OCI-LY3 (cell line): Measurements from ENCODE around the gene ELAVL1.

ENCODE experiments used
- H2AFZ ChIP-seq: fragments of 200-600, 300-600 bp; shearing (Covaris generic); 2 replicates; pipeline ENCODE4 v1.6.0; 2014; ENCODE audit warnings: antibody characterized with exemption, low read depth, low read length
- H3K27ac ChIP-seq: fragments of 200-600, 300-600 bp; sonication (generic); 2 replicates; pipeline ENCODE4 v1.5.1; 2014; ENCODE audit warnings: mild to moderate bottlenecking, low read length, moderate library complexity, mixed read lengths
- H3K27me3 ChIP-seq: fragments of 200-600, 300-600 bp; sonication (generic); 2 replicates; pipeline ENCODE4 v1.6.1; 2014; ENCODE audit warnings: low read depth, low read length, mixed read lengths
- H3K36me3 ChIP-seq: fragments of 200-600, 300-600 bp; sonication (generic); replicated peaks from 2 replicates; pipeline ENCODE3; 2014; ENCODE audit warnings: low read depth, low read length, mixed read lengths
- H3K4me1 ChIP-seq: fragments of 300-600, 200-600 bp; sonication (generic); 2 replicates; pipeline ENCODE4 v1.6.1; 2014; ENCODE audit warnings: low read length, mixed read lengths
- H3K4me2 ChIP-seq: fragments of 200-600, 300-600 bp; sonication (generic); 2 replicates; pipeline ENCODE4 v1.6.1; 2014; ENCODE audit warnings: low read length, mixed read lengths
- H3K4me3 ChIP-seq: fragments of 300-600, 200-600 bp; sonication (generic); 2 replicates; pipeline ENCODE4 v1.5.1; 2014; ENCODE audit warnings: antibody characterized with exemption, mild to moderate bottlenecking, low read length, moderate library complexity
- H3K79me2 ChIP-seq: fragments of 300-600, 200-600 bp; shearing (Covaris generic); 2 replicates; pipeline ENCODE4 v1.6.1; 2014; ENCODE audit warnings: mild to moderate bottlenecking, low read length, mixed read lengths
- H3K9ac ChIP-seq: fragments of 300-600, 200-600 bp; shearing (Covaris generic); 2 replicates; pipeline ENCODE4 v1.6.0; 2014; ENCODE audit warnings: mild to moderate bottlenecking, low read length, moderate library complexity
- H3K9me3 ChIP-seq: fragments of 200-600, 300-600 bp; shearing (Covaris generic); 2 replicates; pipeline ENCODE4 v1.6.1; 2014; ENCODE audit warnings: low read length, mixed read lengths; ENCODE audit not compliant: insufficient read depth
- H4K20me1 ChIP-seq: fragments of 200-600, 300-600 bp; sonication (generic); 2 replicates; pipeline ENCODE4 v1.6.1; 2016; ENCODE audit warnings: low read length, mixed read lengths; ENCODE audit not compliant: insufficient read depth
- CTCF ChIP-seq: fragments of 200-600, 300-600 bp; sonication (generic); IDR thresholded peaks from 2 replicates; pipeline ENCODE4 v1.5.1; 2014; ENCODE audit warnings: antibody characterized with exemption, low read length, low read depth
- EZH2phosphoT487 ChIP-seq: fragments of 200-600 bp; shearing (Covaris generic); IDR thresholded peaks from 2 replicates; pipeline ENCODE4 v1.6.1; 2018; ENCODE audit warnings: antibody characterized with exemption, mixed run types, low read depth

The ELAVL1 gene

DNA sequence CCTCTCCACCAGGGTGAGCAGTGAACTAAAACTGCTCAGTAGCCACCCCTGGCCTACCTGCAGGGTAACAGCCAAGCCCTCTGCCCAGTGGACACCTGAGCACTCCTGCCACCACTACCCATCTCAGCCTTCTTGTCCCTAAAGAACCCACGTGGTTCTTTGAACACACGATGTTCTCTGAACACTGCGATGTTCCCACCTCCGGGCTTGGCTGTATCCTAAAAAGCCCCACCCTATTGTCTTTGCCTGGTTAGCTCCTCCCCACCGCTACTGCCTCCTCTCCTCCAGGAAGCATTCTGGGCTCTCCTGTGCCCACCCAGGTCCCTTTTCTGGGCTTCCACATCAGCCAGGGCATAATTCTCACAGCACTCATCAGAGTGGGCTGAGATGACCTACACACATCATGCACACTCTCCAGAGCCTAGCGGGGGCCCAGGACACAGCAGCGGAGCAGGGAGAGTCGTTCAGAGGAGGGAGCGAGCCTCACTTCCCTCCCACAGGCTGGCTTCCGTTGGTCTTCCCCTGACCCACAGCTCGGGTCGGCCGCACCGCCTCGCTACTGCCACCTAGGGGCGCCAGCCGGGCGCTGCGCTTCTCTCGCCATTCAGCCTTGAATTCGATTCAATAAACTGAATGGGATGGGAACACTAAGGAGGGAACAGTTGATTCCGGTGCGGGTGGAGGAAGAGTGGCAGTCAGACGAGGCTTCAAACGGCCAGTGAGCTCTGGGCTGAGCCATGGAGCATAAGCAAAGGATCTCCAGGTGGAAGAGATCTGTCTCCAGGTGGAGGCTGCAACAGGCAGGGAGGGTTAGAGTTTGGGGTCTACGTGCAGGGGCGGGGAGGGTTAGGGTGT, 3.2 kb downstream of the ELAVL1 start:
- Histone ChIP-seq H3K4me1 (peaks cover 20% of the 10 kb centered on the region), H3K36me3 (peaks cover 23% of the 10 kb centered on the region), H3K4me2 (peak overlapping the region; percentile 75), H3K79me2 (peaks cover 88% of the 10 kb centered on the region), H4K20me1 (peaks cover 70% of the 10 kb centered on the region), H2AFZ (no peak overlapping the region), H3K27ac (peak overlapping the region; percentile 39), H3K4me3 (peak overlapping the region; percentile 70), H3K9ac (peak overlapping the region; percentile 29; the same call in 1 of the 2 replicates), H3K9me3 (no peaks in the 10 kb centered on the region), H3K27me3 (no peaks in the 10 kb centered on the region)
- TF ChIP-seq EZH2phosphoT487 (no peak), CTCF (peak; percentile 96)

GRCh38 chr19:8001651-8001994, 3.8 kb downstream of the ELAVL1 start:
- Histone ChIP-seq H3K4me2 (peak overlapping the region; percentile 75; the same call in 1 of the 2 replicates), H3K27me3 (no peaks in the 10 kb centered on the region), H3K9me3 (no peaks in the 10 kb centered on the region), H3K4me3 (no peak overlapping the region), H3K27ac (no peak overlapping the region), H3K79me2 (peaks cover 94% of the 10 kb centered on the region), H4K20me1 (peaks cover 76% of the 10 kb centered on the region), H3K36me3 (peaks cover 25% of the 10 kb centered on the region), H2AFZ (no peak overlapping the region), H3K9ac (no peak overlapping the region), H3K4me1 (peaks cover 20% of the 10 kb centered on the region)
- no peak for TF ChIP-seq CTCF

GRCh38 chr19:8000298-8001038, 5.0 kb downstream of the ELAVL1 start:
- H3K4me2 ChIP-seq: no peak overlapping the region
- H3K36me3 ChIP-seq: peaks cover 25% of the 10 kb centered on the region
- H3K9me3 ChIP-seq: no peaks in the 10 kb centered on the region
- peaks cover 85% of the 10 kb centered on the region for H4K20me1 ChIP-seq
- no peak overlapping the region for H3K4me3 ChIP-seq
- H3K9ac ChIP-seq: no peak overlapping the region
- TF ChIP-seq CTCF: no peak
- no peak for TF ChIP-seq EZH2phosphoT487
- H3K4me1 ChIP-seq: peaks cover 20% of the 10 kb centered on the region
- H3K27ac ChIP-seq: no peak overlapping the region
- H2AFZ ChIP-seq: no peak overlapping the region
- peaks cover 99% of the 10 kb centered on the region for H3K79me2 ChIP-seq
- no peaks in the 10 kb centered on the region for H3K27me3 ChIP-seq

DNA sequence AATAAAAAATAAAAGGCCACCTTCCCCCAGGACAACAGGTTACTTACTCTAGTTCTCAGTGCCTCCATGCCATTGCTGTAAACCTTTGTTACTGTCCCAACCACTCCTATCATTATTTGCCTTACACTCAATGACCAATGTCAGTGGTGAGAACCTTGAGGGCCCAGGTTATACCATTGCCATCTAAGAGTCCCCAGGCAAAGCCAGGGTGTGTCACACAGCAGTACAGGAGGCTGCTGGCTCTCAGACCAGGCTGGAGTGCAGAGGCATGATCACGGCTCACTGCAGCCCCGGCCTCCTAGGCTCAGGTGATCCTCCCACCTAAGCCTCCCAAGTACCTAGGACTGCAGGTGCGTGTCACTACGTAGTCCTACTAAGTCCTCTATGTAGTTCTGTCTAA, 6.1 kb downstream of the ELAVL1 start:
- TF ChIP-seq EZH2phosphoT487: no peak
- TF ChIP-seq CTCF: no peak
- peaks cover 91% of the 10 kb centered on the region for H4K20me1 ChIP-seq
- no peak overlapping the region for H3K9ac ChIP-seq
- peaks cover 100% of the 10 kb centered on the region for H3K79me2 ChIP-seq
- no peak overlapping the region for H3K4me2 ChIP-seq
- no peak overlapping the region for H3K4me3 ChIP-seq
- H3K27me3 ChIP-seq: no peaks in the 10 kb centered on the region
- no peak overlapping the region for H2AFZ ChIP-seq
- no peak overlapping the region for H3K27ac ChIP-seq
- peaks cover 20% of the 10 kb centered on the region for H3K4me1 ChIP-seq
- H3K9me3 ChIP-seq: no peaks in the 10 kb centered on the region
- peaks cover 25% of the 10 kb centered on the region for H3K36me3 ChIP-seq
